Ureter (tissue), 1 donor: ENCODE data around the gene DAPK1. TPM values are rescaled to one million over a fixed set of nuclear protein-coding genes. Genes with fewer than 3 reads are reported as not detected.
A peak's percentile ranks its signal among the peaks of the same experiment; 100 is the strongest.

Experiments
- DNase-seq: peaks from one replicate; pipeline ENCODE4 v3.0.0-alpha.2; 2020; ENCODE audit warnings: low spot score
- total RNA-seq: library from RNA; stranded (reverse); gene quantifications from one replicate; pipeline ENCODE4 v1.2.4, GENCODE V29; 2023
- donor health status: DM: yes; HTN: yes; CAD: no.

DAPK1 gene
- total RNA-seq, 1 donor from 2014 or later, result 100 TPM

DNA sequence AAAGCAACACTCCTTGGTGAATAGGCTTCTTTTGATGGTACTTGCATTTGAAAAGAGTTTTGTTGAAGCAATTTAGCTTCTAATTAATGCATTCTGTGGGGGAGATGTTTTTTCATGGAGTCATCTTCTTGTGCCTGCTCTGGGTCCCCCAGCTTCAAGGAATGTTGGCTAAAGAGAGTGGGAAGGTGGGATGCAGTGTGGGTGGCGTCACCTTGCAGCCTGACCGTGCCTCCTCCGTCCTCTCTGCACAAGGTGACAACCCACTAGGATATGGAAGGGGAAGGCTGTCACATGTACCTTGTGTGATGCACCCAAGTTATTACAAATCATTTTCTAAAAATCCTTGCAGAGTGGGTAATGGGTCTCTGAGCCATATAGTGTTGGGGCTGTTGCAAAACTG lies 70.7 kb downstream of the DAPK1 start:
- no peak for DNase-seq

DNA sequence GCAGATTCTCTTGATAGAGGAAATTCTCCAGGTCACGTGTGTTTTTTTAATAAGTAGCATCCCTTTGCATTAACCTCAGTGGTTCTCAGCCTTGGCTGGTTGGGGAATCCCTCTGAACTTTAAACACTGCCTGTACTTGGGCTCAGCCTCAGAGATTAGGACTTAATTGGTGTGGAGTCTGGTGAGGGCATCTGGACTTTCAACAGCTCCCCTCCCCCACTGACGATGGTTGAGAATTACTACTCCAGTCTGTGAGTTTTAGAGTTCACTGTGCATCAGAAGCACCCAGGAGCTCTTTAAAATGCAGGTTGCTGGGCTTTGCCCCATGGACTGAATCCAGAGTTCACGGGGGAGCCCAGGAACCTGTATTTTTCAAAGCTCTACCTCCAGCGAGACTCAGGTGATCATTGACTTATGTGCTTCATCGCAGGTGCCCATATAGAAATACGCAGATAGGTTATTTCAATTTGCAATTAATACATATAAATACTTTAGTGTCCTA lies 71.4 kb downstream of the DAPK1 start:
- no peak for DNase-seq

DNA sequence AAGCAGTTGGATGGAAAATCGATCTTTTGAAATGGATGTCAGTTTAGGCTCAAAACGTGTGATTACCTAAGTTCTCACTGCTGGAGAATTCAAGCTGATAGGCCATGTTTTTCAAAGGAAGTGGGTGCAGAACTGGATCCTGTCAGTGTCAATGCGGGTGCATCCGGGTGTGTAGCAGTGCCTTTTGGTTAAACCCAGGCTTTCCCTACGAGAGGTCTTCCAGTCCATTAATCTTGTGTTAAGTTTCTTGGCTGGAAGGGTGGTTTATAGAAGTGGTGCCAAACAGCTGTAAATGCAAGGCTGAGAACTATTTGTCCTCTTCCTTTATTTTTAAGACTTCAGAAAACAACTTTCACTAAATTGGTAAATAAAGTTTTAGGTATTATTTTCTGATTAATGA lies 71.9 kb downstream of the DAPK1 start:
- no peak for DNase-seq

DNA sequence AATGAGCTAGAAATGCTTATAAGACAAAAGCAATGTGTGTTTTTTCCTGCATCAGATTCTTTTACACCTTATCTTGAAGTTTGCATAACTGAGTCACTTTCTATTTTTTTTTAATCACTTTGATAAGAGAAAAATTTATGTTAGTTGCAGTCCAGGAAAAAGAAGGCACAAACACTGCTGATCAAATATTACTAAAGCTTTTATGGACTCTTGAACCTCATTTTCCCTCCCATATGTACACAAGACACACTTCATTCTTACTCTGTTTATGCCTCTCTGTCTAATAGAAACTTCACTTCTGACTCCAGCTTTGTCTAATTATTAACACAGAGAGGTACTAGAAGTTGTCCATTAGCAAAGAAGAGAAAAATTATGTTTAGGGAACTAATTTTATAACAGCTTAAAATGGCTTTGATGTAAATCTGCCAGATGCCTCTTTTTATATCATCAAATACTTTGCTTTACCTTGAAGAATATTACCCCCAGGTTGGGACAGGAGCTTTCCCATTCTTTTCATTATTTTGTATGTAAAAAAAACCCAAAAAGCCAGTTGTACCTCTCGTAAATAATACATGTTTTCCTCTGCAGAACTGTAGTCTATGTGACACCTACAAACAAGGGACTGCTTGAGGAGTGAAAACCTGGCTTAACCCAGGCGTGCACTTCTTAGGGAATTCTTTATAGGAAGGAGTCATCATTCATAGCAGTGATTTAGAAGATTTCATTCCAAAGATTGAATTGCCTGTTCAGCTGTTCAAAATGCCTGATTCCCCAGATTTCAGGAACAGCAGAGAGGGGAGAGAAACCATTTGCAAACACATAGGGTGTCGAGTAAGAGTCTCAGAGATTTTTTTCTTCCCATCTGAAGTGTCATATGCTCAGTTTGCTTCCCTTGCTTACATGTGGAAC lies 72.6 kb downstream of the DAPK1 start:
- no peak for DNase-seq

DNA sequence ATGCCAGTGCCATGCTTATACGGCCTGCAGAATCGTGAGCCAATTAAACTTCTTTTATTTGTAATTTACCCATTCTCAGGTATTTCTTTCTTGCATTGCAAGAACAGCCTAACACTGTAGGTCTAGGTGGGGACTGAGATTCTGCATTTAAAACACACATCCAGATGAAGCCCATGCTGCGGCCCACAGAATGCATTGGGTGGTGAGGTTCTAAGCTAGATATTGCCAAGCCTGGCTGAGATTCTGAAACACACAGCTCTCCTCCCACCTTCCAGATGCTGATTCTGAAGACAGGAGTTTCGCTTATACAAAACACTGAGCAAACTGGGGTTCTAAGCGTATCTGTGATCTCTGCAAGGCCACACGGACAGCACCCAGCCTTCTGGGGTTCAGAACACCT lies 75.1 kb downstream of the DAPK1 start:
- DNase-seq, result no peak

DNA sequence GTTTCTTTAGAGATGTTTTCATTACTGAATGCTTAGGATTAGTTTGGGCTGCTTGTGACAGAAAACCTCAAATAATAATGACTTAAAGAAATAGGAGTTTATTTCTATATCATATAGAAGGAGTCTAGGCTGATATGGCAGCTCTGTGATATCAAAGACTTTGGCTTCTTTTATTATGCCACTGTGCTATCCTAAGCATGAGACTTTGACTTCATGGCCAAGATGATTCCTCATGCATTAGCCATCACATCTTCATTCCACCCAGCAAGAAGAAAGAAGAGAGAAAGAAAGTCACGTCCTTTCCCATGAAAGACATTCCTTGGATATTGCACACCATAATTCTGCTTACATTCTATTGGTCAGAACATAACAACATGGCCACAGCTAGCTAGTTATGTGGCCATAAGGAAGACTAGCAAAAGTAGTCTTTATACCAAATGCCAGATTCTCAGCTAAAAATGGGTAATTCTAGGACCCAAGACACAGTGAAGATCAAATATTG lies 76.2 kb downstream of the DAPK1 start:
- no peak for DNase-seq

DNA sequence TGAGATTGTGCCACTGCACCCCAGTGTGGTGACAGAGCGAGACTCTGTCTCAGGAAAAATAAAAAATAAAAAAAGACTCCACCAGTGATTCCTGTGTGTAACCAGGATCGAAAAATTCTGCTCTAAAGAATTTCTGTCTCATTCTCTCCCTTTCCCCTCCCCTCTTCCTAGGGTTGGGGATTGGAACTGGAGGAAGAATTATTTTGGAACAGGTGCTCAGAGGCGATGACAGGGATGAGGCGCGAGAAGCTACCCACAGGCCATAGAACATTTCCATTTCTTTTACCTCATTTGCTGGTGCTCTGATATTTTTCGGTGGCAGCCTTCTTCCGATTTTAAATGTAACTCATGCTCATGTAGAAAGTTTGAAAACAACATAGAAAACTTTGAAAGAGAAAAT lies 80.1 kb downstream of the DAPK1 start:
- no peak for DNase-seq

DNA sequence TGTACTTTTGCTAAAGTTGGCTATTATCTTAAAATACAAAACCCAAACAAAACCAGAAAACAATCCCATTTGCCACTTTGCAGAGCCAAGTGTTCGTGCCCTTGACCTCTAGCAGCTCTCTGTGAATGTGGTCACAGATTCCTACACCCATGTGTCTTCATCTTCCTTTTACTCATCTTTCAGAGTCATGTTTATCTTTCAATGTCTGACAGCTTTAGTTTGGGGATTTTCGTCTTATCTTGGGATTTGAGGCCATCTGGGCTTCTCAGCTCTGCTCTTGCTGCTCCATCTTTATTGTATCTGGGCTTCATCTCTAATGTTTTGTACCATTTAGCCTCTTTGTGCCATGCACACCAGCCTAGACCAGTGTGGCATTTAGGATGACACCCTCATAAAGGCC lies 81.0 kb downstream of the DAPK1 start:
- no peak for DNase-seq

DNA sequence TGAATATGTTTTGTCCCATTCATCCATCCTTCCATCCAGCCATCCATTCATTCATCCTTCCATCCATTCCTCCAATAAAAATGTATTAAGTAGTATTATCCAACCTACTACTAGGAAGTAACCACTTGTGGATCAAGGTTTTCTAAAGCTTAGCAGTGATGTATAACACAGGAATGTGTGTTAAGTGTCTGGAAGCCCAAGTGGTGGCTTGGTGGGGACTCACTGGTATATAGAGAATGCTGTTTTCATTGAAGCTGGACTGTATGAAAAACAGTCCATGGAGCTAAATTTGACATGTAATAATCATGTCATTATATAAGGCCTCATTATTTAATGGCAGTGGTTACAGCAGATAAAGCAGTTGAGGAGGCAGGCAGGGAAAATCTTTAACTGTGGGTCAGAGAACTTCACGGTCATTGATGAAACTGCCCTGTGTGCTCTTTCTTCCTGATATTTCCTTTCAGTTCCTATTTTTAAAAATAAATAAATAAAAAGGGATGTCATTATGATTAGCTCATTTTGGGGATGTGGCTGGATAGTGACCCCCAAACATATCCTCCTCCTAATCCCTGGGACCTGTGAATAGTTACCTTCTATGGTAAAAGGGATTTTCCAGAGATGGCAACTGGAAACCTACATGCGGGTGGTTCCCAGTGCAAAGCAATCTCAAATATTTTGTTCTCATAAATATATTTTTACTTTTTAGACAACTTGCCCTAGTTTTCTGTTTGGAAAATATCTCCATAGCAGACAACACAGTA lies 82.3 kb downstream of the DAPK1 start:
- no peak for DNase-seq

DNA sequence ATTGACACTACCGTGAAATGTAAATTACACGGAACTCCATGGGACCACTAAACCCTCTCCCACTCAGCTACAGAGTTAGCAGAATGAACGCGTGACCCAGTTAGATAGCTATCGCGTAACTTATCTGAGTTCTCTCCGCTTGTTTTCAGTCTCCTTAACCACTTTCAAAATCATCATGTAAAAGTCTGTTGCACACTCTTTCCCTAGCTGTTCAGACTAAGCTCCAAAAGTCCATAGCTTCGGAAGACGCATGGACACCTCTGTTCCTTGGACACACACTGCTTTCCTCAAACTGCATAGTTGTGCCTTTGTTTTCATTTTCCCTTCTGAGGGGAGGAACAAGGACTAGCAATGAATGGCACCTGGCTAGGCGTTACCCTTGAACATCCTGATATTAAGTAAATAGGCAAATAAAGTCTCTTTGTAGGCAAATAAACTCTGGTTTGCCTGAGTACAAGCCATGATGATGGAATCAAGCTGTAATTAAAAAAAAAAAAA lies 83.3 kb downstream of the DAPK1 start:
- no peak for DNase-seq

DNA sequence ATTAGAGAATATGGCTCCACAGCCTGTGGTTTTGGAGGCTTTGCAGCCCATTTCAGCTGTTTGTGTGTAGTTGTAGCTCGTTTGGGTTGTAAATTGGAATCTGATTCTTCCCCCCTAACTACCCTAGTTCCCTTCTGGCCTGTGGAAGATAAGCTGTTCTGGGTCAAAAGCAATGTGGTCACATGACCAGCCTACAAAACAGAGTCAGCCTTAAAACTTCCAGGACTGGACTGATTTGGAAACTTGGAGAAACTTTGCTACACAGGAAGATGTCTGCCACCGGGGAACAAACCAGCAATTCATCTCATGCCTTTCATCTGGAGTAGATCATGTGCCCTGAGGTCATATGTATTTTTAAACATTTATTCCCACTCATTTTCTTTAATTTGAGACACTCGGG lies 83.8 kb downstream of the DAPK1 start:
- DNase-seq, result no peak

DNA sequence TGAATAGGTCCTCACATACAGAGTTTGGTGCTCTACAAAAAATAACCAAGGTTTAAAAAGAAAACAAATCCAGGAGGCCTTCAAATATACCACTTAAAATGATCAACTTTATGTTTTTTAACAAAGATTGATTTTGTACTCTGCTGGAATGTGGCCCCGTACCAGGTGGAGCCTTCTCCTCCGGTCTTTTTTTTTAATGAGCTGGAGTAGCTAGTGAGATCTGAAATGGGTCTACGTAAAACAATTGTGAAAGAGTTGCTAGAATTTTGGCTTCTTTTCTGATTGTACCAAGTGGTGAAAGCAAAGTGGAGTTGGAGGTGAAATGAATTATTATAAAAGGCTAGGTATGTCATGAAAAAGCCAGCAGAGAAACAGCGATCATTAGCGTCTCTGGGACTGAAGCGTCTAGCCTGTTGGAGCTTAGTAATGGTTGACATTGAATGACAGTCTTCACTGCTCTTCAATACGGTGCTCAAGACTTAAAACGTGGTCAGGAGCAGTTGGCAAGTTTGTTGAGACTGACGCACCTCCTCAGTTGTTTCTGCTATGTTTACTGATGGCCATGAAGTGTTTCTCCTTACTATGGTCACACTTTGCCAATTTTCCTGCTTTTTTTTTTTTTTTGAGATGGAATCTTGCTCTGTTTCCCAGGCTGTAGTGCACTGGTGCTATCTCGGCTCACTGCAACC lies 84.4 kb downstream of the DAPK1 start:
- DNase-seq, result no peak

DNA sequence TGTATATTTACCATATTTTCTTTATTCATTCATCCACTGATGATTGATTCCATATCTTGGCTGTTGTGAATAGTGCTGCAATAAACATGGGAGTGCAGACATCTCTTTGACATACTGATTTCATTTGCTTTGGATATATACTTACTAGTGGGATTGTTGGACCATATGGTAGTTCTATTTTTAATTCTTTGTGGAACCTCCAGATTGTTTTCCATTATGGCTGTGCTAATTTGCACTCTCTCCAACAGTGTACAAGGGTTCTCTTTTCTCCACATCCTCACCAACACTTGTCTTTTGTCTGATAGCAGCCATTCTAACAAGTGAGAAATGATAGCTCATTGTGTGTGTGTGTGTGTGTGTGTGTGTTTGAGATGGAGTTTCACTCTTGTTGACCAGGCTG lies 86.7 kb downstream of the DAPK1 start:
- no peak for DNase-seq

DNA sequence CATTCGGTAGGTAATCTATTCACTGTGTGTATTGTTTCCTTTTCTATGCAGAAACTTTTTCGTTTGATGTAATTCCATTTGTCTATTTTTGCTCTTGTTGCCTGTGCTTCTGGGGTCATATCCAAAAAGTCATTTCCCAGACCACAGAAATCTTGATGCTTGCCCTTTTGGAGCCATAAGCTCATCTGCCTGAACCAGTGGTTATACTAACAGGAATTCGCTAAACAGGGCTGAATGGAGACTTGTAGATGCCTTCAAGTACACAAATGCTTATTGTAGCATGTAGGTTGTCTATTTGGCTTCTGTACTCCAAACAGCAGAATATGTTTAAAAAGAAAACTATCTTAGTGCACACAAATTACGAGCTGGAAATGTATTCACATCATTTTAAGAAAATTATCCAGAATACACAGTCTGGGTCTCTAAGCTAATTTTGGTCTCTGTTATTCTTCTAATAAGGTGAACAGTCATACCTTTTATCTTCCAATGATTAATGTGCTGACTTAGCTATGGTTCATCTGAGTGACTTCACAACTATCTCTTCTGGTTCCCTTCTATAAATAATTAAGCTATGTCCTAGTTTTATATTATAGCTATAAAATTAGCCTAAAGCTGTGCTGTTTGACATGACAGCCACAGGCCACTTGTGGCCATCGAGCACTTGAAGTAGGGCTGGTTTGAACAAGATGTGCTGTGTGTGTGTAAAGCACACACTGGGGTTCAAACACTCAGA lies 87.6 kb downstream of the DAPK1 start:
- no peak for DNase-seq

DNA sequence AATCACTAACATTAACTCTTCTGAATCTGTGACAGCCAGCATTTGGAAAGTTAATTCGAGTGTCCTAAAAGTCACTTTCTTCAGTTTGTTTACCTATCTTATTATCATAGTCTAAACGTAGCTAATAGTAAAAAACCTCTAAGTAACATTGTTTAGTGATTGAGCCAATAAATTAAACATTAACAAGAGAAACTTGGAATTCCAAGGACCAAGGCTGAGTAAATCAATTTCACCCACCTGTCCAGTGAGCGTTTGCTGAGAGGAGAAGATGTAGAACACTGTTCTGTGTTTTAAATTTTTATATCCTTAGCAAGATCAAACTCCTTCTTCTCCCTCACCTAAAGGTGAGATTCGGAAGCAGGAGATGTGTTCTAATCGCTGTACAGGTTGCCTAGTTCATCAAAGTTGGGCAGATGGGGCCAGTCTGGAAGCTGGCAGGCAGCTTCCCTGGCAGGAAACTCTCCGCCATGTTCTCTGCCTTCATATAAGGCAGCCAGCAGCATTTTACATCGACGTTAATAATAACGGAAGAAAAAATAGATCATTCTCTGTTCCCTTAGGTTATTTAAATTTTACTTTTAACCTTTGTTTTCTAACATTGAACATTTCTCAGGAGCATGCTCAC lies 89.2 kb downstream of the DAPK1 start:
- no peak for DNase-seq

DNA sequence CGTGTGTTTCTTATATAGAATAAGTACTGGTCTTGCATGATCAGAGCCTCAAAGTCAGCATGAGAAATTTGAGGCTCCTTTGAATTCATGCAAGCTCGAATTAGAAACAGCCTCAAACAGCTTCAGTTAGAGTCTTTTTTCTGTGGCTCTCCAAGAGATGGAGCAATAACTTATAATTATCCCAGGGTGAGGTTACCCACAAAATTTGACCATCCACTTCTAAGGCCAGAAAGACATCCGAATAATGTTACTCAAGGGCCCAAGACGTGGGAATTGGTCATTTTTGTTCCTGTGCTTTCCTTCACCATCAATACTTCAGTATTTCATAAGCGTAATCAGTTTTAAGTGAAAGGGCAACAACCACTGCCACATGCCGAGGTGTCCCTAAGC lies 89.7 kb downstream of the DAPK1 start:
- DNase-seq, result no peak

DNA sequence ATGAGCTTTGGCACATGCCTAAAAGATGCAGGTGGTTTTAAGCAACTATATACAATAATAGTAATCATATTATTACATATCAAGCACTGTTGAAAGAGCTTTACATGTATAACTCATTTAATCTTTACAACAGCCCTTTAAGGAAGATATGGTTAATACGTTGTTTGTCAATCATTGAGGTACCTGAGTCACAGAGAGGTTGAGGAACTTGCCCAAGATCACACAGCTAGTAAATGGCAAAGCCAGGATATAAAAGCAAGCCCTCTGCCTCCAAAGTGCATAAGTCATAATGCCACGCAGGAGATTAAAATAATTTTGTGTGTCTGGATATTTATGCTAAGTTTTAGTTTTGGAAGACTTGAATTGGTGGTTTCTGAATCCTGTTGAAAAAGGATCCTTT lies 90.2 kb downstream of the DAPK1 start:
- DNase-seq, result no peak

DNA sequence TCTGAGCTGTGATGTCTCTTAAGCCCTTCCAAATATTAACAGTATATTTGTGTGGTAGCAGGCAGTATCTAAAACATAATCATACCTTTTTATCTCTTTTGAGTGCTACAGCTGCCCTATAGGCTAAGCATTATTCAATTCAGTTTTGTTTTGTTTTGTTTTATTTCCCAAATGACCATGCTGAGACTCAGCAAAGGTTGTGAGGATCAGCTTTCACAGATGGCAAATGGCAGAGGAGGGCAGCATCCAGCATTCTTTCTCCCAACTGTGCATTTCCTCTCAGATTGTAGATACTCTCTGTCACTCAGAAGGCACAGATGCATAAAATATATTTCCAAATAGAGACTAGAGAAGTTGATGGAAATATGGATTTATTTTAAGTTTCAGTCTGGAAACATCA lies 90.7 kb downstream of the DAPK1 start:
- DNase-seq, result no peak

DNA sequence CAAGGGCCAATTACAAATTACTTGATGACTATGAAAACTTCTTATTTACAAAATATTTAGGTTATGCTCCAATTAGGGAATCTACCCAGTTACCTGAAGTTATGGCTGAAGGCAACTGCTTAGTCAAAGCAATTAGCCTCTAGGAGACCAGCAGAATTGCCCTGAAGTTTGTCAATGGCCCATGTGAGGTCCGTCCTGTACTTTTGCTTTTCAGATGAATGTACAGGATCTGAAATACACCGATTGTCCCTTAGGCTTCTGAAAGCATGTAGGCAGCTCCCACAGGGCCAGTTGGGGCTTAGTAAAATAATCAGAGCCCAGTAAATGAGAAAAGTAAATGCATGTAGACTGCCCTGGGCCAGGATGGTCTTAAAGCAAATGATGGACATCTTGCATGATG lies 93.3 kb downstream of the DAPK1 start:
- DNase-seq, result no peak

DNA sequence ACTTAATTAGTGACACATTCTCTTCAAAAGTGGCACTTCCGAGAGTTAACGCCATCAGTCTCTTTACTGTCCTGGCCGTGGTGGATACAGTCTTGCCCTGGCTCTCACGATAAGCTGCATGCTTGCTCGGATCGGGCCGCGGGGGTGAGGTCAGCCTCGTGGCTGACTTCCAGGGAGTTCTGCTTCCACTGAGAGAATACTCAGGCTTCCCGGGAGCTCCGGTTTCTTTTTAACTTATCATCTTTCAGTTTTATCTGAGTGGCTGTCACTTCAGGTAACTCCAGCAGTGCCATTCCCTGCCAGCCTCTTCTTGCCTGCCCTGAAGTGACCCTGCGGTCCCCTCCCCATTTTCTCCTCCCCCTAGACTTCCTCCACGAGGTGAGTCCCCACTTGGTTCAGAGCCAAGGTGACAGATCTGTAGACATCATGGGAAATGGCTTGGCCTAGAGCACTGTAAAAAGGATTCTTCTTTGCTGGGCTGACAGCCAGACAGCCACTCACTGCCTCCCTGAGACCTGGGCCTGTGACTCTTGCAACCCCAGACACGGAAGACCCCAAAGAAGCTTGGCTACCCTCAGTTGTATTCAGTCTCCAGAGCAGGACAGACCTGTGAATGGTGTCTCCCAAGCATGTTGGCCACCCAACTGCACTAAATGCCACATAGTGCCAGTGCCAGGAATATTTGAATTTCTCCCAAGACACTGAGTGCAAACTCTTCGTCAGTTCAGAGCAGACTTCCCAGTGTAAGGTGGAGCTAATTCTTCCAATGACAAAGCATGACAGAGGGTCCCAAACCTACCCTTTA lies 95.1 kb downstream of the DAPK1 start:
- peak; percentile 63 for DNase-seq
